Keratinocyte (primary cell): ENCODE data around the gene AVPR1A.

ENCODE experiments used
- EZH2 ChIP-seq: IDR thresholded peaks from one replicate; pipeline ENCODE4 v1.6.1; 2012; ENCODE audit warnings: inconsistent platforms, mild to moderate bottlenecking, low read length, moderate library complexity
- TF ChIP-seq, protein P1 (sequence below), 3 experiments: IDR thresholded peaks in 1 of 3; conservative IDR thresholded peaks in 1 of 3; optimal IDR thresholded peaks in 1 of 3; 2 replicates in 2 of 3; 3 replicates in 1 of 3; pipeline versions ENCODE3 to v1.5.1; 2011; ENCODE audit warnings: low read length in 3 of 3, mild to moderate bottlenecking in 3 of 3, moderate library complexity in 2 of 3, control low read depth in 1 of 3, inconsistent platforms in 1 of 3; ENCODE audit not compliant: insufficient read depth in 2 of 3; ENCODE audit errors: extremely low read depth in 1 of 3

DNA sequence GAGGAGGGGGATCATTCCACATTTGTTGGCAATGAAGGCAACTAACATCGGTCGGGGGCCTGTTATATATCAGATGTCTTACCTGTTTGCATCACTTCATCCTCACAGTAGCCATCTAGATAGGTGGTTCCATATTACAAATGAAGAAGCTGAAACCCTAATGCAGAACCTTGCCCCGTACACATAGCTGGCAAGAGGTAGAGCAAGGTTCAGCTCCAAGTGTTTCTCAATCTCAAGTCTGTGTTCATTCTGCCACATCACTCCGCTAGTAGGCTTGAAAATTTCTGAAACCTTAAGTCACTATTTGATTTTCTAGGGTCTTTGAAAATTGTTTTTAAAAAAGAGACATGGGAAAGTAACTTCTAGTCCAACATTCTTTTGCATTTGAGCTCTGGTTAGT lies 17.0 kb downstream of the AVPR1A start:
- TF ChIP-seq, protein P1, sequence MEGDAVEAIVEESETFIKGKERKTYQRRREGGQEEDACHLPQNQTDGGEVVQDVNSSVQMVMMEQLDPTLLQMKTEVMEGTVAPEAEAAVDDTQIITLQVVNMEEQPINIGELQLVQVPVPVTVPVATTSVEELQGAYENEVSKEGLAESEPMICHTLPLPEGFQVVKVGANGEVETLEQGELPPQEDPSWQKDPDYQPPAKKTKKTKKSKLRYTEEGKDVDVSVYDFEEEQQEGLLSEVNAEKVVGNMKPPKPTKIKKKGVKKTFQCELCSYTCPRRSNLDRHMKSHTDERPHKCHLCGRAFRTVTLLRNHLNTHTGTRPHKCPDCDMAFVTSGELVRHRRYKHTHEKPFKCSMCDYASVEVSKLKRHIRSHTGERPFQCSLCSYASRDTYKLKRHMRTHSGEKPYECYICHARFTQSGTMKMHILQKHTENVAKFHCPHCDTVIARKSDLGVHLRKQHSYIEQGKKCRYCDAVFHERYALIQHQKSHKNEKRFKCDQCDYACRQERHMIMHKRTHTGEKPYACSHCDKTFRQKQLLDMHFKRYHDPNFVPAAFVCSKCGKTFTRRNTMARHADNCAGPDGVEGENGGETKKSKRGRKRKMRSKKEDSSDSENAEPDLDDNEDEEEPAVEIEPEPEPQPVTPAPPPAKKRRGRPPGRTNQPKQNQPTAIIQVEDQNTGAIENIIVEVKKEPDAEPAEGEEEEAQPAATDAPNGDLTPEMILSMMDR (optimal IDR thresholded peaks at IDR 0.05 in 1 of 3, IDR thresholded peaks at IDR 0.05 in 1 of 3, conservative IDR thresholded peaks at IDR 0.05 in 1 of 3; ENCODE audit: extremely low read depth in 1 of 3, insufficient read depth in 2 of 3, low read length in 3 of 3) = no peak
- no peak for TF ChIP-seq EZH2
